WTC11 (cell line): ENCODE measurements around the gene FAF1. TPM values are rescaled to one million over a fixed set of nuclear protein-coding genes. Genes with fewer than 3 reads are reported as not detected.

Experiments
- ATAC-seq: fragments of 200-7000 bp; cut with Tn5 transposase; 2 replicates; pipeline ENCODE4 v1.10.0; 2021; ENCODE audit warnings: mild to moderate bottlenecking, moderate library complexity
- CTCF ChIA-PET: fragments of 300-600 bp; sonication (Branson Sonifier 250); formaldehyde crosslinking; loops from one replicate; lab custom pipeline; 2021; ENCODE audit warnings: antibody characterized with exemption; lab: Charles Lee
- POLR2A ChIA-PET: fragments of 350-600 bp; sonication (Branson Sonifier 250); formaldehyde crosslinking; loops from one replicate; lab custom pipeline; 2021; ENCODE audit warnings: antibody characterized with exemption; lab: Charles Lee
- DNase-seq: peaks from one replicate; pipeline ENCODE4 v3.0.0; 2021; ENCODE audit warnings: low spot score
- H3K27ac Mint-ChIP-seq: 2 replicates; pipeline ENCODE4 v1.8.0; 2021; ENCODE audit warnings: mixed read lengths
- H3K27me3 Mint-ChIP-seq: 2 replicates; pipeline ENCODE4 v1.8.0; 2021; ENCODE audit warnings: low read depth, mild to moderate bottlenecking, moderate library complexity, mixed read lengths
- H3K36me3 Mint-ChIP-seq: 2 replicates; pipeline ENCODE4 v1.8.0; 2021; ENCODE audit warnings: mixed read lengths
- H3K4me1 Mint-ChIP-seq: 2 replicates; pipeline ENCODE4 v1.8.0; 2022; ENCODE audit warnings: mixed read lengths
- H3K4me3 Mint-ChIP-seq: 2 replicates; pipeline ENCODE4 v1.8.0; 2021; ENCODE audit warnings: mild to moderate bottlenecking, moderate library complexity, mixed read lengths
- H3K9me3 Mint-ChIP-seq: 2 replicates; pipeline ENCODE4 v1.8.0; 2021; ENCODE audit warnings: mixed read lengths
- AR ChIP-seq: fragments of 250-450 bp; sonication (Bioruptor Pico); IDR thresholded peaks from 2 replicates; pipeline ENCODE4 v1.9.0; 2021; ENCODE audit warnings: mild to moderate bottlenecking
- CREM ChIP-seq: sonication (generic); formaldehyde crosslinking; IDR thresholded peaks from 2 replicates; pipeline ENCODE4 v1.8.1; 2022; ENCODE audit warnings: mild to moderate bottlenecking, missing genetic modification reagents, moderate library complexity
- CTCF ChIP-seq: fragments of 200-600 bp; IDR thresholded peaks from 2 replicates; pipeline ENCODE4 v1.8.0; 2022; ENCODE audit warnings: antibody characterized with exemption
- E2F1 ChIP-seq: sonication (generic); formaldehyde crosslinking; IDR thresholded peaks from 2 replicates; pipeline ENCODE4 v1.8.0; 2022; ENCODE audit warnings: mild to moderate bottlenecking, missing genetic modification reagents
- ERG ChIP-seq: fragments of 250-450 bp; sonication (Bioruptor Pico); IDR thresholded peaks from 2 replicates; pipeline ENCODE4 v1.8.0; 2021; ENCODE audit warnings: mild to moderate bottlenecking
- FOXJ3 ChIP-seq: sonication (generic); formaldehyde crosslinking; IDR thresholded peaks from 2 replicates; pipeline ENCODE4 v1.9.0; 2021; ENCODE audit warnings: missing genetic modification reagents, mild to moderate bottlenecking, borderline replicate concordance
- FOXP1 ChIP-seq: sonication (generic); formaldehyde crosslinking; IDR thresholded peaks from 2 replicates; pipeline ENCODE4 v1.8.0; 2022; ENCODE audit warnings: missing genetic modification reagents, mild to moderate bottlenecking, moderate library complexity, borderline replicate concordance
- GRHL2 ChIP-seq: fragments of 250-450 bp; sonication (Bioruptor Pico); IDR thresholded peaks from 2 replicates; pipeline ENCODE4 v1.8.0; 2022; ENCODE audit warnings: mild to moderate bottlenecking, moderate library complexity; ENCODE audit not compliant: insufficient replicate concordance, severe bottlenecking
- IRF2 ChIP-seq: sonication (generic); formaldehyde crosslinking; IDR thresholded peaks from 2 replicates; pipeline ENCODE4 v1.8.0; 2022; ENCODE audit warnings: low read depth, missing genetic modification reagents, borderline replicate concordance
- NFE2L1 ChIP-seq: sonication (generic); formaldehyde crosslinking; IDR thresholded peaks from 2 replicates; pipeline ENCODE4 v1.8.1; 2023; ENCODE audit warnings: missing genetic modification reagents
- SMAD3 ChIP-seq: sonication (generic); formaldehyde crosslinking; IDR thresholded peaks from 2 replicates; pipeline ENCODE4 v1.8.0; 2022; ENCODE audit warnings: missing genetic modification reagents, mild to moderate bottlenecking, borderline replicate concordance
- TEAD4 ChIP-seq: sonication (generic); formaldehyde crosslinking; IDR thresholded peaks from 2 replicates; pipeline ENCODE4 v1.8.0; 2022; ENCODE audit warnings: mild to moderate bottlenecking, missing genetic modification reagents
- USF2 ChIP-seq: sonication (generic); formaldehyde crosslinking; IDR thresholded peaks from 2 replicates; pipeline ENCODE4 v1.8.1; 2023; ENCODE audit warnings: mild to moderate bottlenecking, missing genetic modification reagents, moderate library complexity
- ZNF232 ChIP-seq: sonication (generic); formaldehyde crosslinking; IDR thresholded peaks from 2 replicates; pipeline ENCODE4 v1.8.0; 2022; ENCODE audit warnings: mild to moderate bottlenecking, missing genetic modification reagents
- ZNF281 ChIP-seq: sonication (generic); formaldehyde crosslinking; IDR thresholded peaks from 2 replicates; pipeline ENCODE4 v1.8.0; 2023; ENCODE audit warnings: mild to moderate bottlenecking, missing genetic modification reagents
- total RNA-seq: library from RNA; stranded (reverse); gene quantifications from 3 replicates; pipeline ENCODE4 v1.2.3, GENCODE V29; 2021

Gene FAF1
- total RNA-seq, 1 experiment from 2014 or later: 53.5 TPM

- TF ChIP-seq GRHL2 (CRISPR knock-in tag) (no peak), FOXP1 (CRISPR knock-in tag) (no peak)
Measured at GRCh38 chr1:50779801-50780200, 180.3 kb downstream of the FAF1 start (continued).

- Mint-ChIP-seq H3K36me3 (peaks cover 3% of the 10 kb centered on the region; the same call in 1 of the 2 replicates), H3K27me3 (no peaks in the 10 kb centered on the region), H3K27ac (no peak overlapping the region), H3K9me3 (no peaks in the 10 kb centered on the region), H3K4me3 (no peak overlapping the region), H3K4me1 (no peaks in the 10 kb centered on the region)
- TF ChIP-seq ZNF232: no peak
- TF ChIP-seq AR (CRISPR knock-in tag): no peak
- no peak for TF ChIP-seq ZNF281 (CRISPR knock-in tag)
- no peak for TF ChIP-seq SMAD3
- TF ChIP-seq E2F1: no peak
- TF ChIP-seq TEAD4 (CRISPR knock-in tag): no peak
- TF ChIP-seq NFE2L1: no peak
- TF ChIP-seq IRF2 (CRISPR knock-in tag): no peak
- TF ChIP-seq CTCF: no peak
- TF ChIP-seq USF2 (CRISPR knock-in tag): no peak
- no peak for TF ChIP-seq FOXJ3
- TF ChIP-seq ERG: no peak
- TF ChIP-seq CREM (CRISPR knock-in tag): no peak
- no peak for ATAC-seq
- ChIA-PET CTCF (interaction anchor here (1.2 to 2.7 kb wide), 4 partner anchors 170 to 414 kb away, joined by 3 to 22 read pairs (median 6); no protein-coding TSS in a partner anchor), POLR2A (no interaction called here)
- DNase-seq: no peak
Measured at GRCh38 chr1:50775740-50776139, 184.3 kb downstream of the FAF1 start.
